Measurements from ENCODE around the gene PHKB.

PHKB gene

GRCh38 chr16:47715442-47716083 is 254.4 kb downstream of the PHKB start:
- FAIRE-seq (no peak), DNase-seq (ENCODE audit: insufficient read length) (no peak)
- no peak for TF ChIP-seq POLR2A (IDR thresholded peaks at IDR 0.05; ENCODE audit: low read depth, low read length)
- TF ChIP-seq TAF1 (IDR thresholded peaks at IDR 0.05; ENCODE audit: borderline replicate concordance, low read depth, low read length) = no peak
- no peak for TF ChIP-seq POLR2AphosphoS5 (IDR thresholded peaks at IDR 0.05; ENCODE audit: low read depth, low read length)

DNA sequence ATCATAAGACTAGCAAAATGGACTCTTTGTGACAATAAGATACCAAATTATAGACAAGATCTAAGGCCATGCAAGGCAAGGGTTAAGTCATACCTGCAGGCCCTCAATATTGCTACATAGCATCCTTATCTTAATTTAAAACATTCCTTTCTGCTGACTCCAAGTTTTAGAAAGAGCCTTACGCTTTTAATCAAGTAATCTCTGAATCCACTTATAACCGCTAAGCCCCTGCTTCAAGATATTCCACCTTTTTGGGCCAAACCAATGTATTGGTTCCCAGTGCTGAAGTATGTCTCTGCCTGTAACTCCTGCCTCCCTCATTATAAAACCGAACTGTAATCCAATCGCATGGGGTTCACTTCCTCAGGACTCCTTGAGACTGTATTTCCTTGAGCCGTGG is 255.4 kb downstream of the PHKB start:
- DNase-seq (ENCODE audit: insufficient read length) (no peak), FAIRE-seq (no peak)
- TF ChIP-seq TAF1 (IDR thresholded peaks at IDR 0.05; ENCODE audit: borderline replicate concordance, low read depth, low read length) (no peak), POLR2A (IDR thresholded peaks at IDR 0.05; ENCODE audit: low read depth, low read length) (no peak), POLR2AphosphoS5 (IDR thresholded peaks at IDR 0.05; ENCODE audit: low read depth, low read length) (no peak)

GRCh38 chr16:47719713-47720112 is 258.6 kb downstream of the PHKB start:
- no peak for TF ChIP-seq POLR2AphosphoS5 (IDR thresholded peaks at IDR 0.05; ENCODE audit: low read depth, low read length)
- no peak for TF ChIP-seq TAF1 (IDR thresholded peaks at IDR 0.05; ENCODE audit: borderline replicate concordance, low read depth, low read length)
- no peak for DNase-seq (ENCODE audit: insufficient read length)
- no peak for FAIRE-seq

- DNase-seq (ENCODE audit: insufficient read length) (no peak), FAIRE-seq (no peak)
Measured at GRCh38 chr16:47721006-47721637, 260.0 kb downstream of the PHKB start.

GRCh38 chr16:47722046-47722445 is 260.9 kb downstream of the PHKB start:
- DNase-seq (ENCODE audit: insufficient read length) (no peak), FAIRE-seq (no peak)
- TF ChIP-seq POLR2A (IDR thresholded peaks at IDR 0.05; ENCODE audit: low read depth, low read length) = no peak

More at GRCh38 chr16:47721006-47721637, 260.0 kb downstream of the PHKB start:
- TF ChIP-seq TAF1 (IDR thresholded peaks at IDR 0.05; ENCODE audit: borderline replicate concordance, low read depth, low read length) = no peak
- no peak for TF ChIP-seq POLR2A (IDR thresholded peaks at IDR 0.05; ENCODE audit: low read depth, low read length)
- TF ChIP-seq POLR2AphosphoS5 (IDR thresholded peaks at IDR 0.05; ENCODE audit: low read depth, low read length) = no peak

- no peak for FAIRE-seq
- no peak for DNase-seq (ENCODE audit: insufficient read length)
- TF ChIP-seq TAF1 (IDR thresholded peaks at IDR 0.05; ENCODE audit: borderline replicate concordance, low read depth, low read length) = no peak
- TF ChIP-seq POLR2AphosphoS5 (IDR thresholded peaks at IDR 0.05; ENCODE audit: low read depth, low read length) = no peak
- no peak for TF ChIP-seq POLR2A (IDR thresholded peaks at IDR 0.05; ENCODE audit: low read depth, low read length)
Measured at GRCh38 chr16:47724115-47724785, 263.1 kb downstream of the PHKB start.

- no peak for TF ChIP-seq POLR2A (IDR thresholded peaks at IDR 0.05; ENCODE audit: low read depth, low read length)
- no peak for TF ChIP-seq POLR2AphosphoS5 (IDR thresholded peaks at IDR 0.05; ENCODE audit: low read depth, low read length)
- no peak for TF ChIP-seq TAF1 (IDR thresholded peaks at IDR 0.05; ENCODE audit: borderline replicate concordance, low read depth, low read length)
- DNase-seq (ENCODE audit: insufficient read length) = no peak
- no peak for FAIRE-seq
Measured at GRCh38 chr16:47725188-47725695, 264.1 kb downstream of the PHKB start.

- FAIRE-seq (no peak), DNase-seq (ENCODE audit: insufficient read length) (no peak)
- TF ChIP-seq POLR2AphosphoS5 (IDR thresholded peaks at IDR 0.05; ENCODE audit: low read depth, low read length) = no peak
- TF ChIP-seq POLR2A (IDR thresholded peaks at IDR 0.05; ENCODE audit: low read depth, low read length) = no peak
- no peak for TF ChIP-seq TAF1 (IDR thresholded peaks at IDR 0.05; ENCODE audit: borderline replicate concordance, low read depth, low read length)
Measured at GRCh38 chr16:47726031-47726675, 265.0 kb downstream of the PHKB start.

- DNase-seq (ENCODE audit: insufficient read length) (no peak), FAIRE-seq (no peak)
- TF ChIP-seq POLR2AphosphoS5 (IDR thresholded peaks at IDR 0.05; ENCODE audit: low read depth, low read length) = no peak
- no peak for TF ChIP-seq POLR2A (IDR thresholded peaks at IDR 0.05; ENCODE audit: low read depth, low read length)
- no peak for TF ChIP-seq TAF1 (IDR thresholded peaks at IDR 0.05; ENCODE audit: borderline replicate concordance, low read depth, low read length)
Measured at GRCh38 chr16:47727131-47727530, 266.0 kb downstream of the PHKB start.

DNA sequence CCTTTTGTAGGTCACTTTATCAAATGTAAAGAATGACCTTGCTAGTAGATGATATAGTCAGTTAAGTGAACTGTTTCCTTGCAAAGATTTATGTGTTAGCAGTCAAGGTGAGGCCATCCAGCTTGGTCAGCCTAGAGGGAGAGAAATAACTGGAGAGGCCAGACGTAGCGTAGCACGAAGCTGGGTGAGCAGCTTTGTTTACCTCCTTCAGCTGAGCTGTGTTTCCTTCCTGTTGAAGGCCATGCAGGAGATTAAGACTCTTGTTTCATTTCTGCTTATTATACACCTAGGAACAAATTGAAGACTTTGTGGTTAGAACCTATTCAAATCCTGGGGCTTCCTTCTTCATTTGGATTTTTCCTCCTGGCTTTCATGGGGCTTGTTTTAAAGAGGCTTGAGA is 267.1 kb downstream of the PHKB start:
- DNase-seq (ENCODE audit: insufficient read length) = no peak
- FAIRE-seq = peak; percentile 5
- TF ChIP-seq TAF1 (IDR thresholded peaks at IDR 0.05; ENCODE audit: borderline replicate concordance, low read depth, low read length) = no peak
- no peak for TF ChIP-seq POLR2AphosphoS5 (IDR thresholded peaks at IDR 0.05; ENCODE audit: low read depth, low read length)
- no peak for TF ChIP-seq POLR2A (IDR thresholded peaks at IDR 0.05; ENCODE audit: low read depth, low read length)

GRCh38 chr16:47729701-47730100 is 268.6 kb downstream of the PHKB start:
- no peak for FAIRE-seq
- DNase-seq (ENCODE audit: insufficient read length) = no peak
- TF ChIP-seq POLR2AphosphoS5 (IDR thresholded peaks at IDR 0.05; ENCODE audit: low read depth, low read length) = no peak
- no peak for TF ChIP-seq POLR2A (IDR thresholded peaks at IDR 0.05; ENCODE audit: low read depth, low read length)
- TF ChIP-seq TAF1 (IDR thresholded peaks at IDR 0.05; ENCODE audit: borderline replicate concordance, low read depth, low read length) = no peak

All from GM12892 (cell line).